CD4-positive, CD25-positive, alpha-beta regulatory T cell (primary cell): Measurements from ENCODE around the gene TIMM23. TPM values are rescaled to one million over a fixed set of nuclear protein-coding genes. Genes with fewer than 3 reads are reported as not detected.
A peak's percentile ranks its signal among the peaks of the same experiment; 100 is the strongest.

Experiments used
- ATAC-seq, 2 donors: fragments of 150-1000 bp; cut with Tn5 transposase; one replicate each; pipeline ENCODE4 v1.10.0; 2021; ENCODE audit warnings: low read depth in 2 of 2, moderate number of reproducible peaks in 2 of 2, moderate library complexity in 1 of 2
- DNase-seq, 3 donors: peaks; one replicate each; pipeline versions ENCODE4 v3.0.0 to v3.0.0-alpha.2; 2012 to 2022; ENCODE audit warnings: mixed read lengths in 1 of 3
- H3K27ac ChIP-seq: one replicate; pipeline ENCODE4 v1.7.0; 2013; ENCODE audit warnings: mild to moderate bottlenecking, low read length; ENCODE audit not compliant: insufficient read depth, poor library complexity, severe bottlenecking
- H3K27me3 ChIP-seq: one replicate; pipeline ENCODE4 v1.7.0; 2013; ENCODE audit warnings: low read length; ENCODE audit not compliant: control insufficient read depth, insufficient read depth
- H3K36me3 ChIP-seq: one replicate; pipeline ENCODE4 v1.7.0; 2013; ENCODE audit warnings: mild to moderate bottlenecking, low read length, moderate library complexity; ENCODE audit not compliant: control insufficient read depth, insufficient read depth
- H3K4me1 ChIP-seq: 2 replicates; pipeline ENCODE4 v1.7.0; 2013; ENCODE audit warnings: mild to moderate bottlenecking, low read length; ENCODE audit not compliant: insufficient read depth, control insufficient read depth, poor library complexity, severe bottlenecking
- H3K4me3 ChIP-seq: one replicate; pipeline ENCODE4 v1.7.0; 2013; ENCODE audit warnings: low read depth, mild to moderate bottlenecking, low read length, moderate library complexity
- H3K9me3 ChIP-seq, 2 experiments: 1 replicate in 1 of 2; 2 replicates in 1 of 2; pipeline ENCODE4 v1.7.0; 2013; ENCODE audit warnings: low read length in 2 of 2, mild to moderate bottlenecking in 1 of 2, moderate library complexity in 1 of 2; ENCODE audit not compliant: control insufficient read depth in 2 of 2
- H3K27ac Mint-ChIP-seq, 3 donors: one replicate each; pipeline ENCODE4 v1.8.0; 2020 to 2022; ENCODE audit warnings: mild to moderate bottlenecking in 3 of 3, mixed read lengths in 3 of 3, moderate library complexity in 2 of 3
- H3K27me3 Mint-ChIP-seq: one replicate; pipeline ENCODE4 v1.8.0; 2022; ENCODE audit warnings: mild to moderate bottlenecking, mixed read lengths
- H3K36me3 Mint-ChIP-seq: one replicate; pipeline ENCODE4 v1.8.0; 2020; ENCODE audit warnings: mixed read lengths
- H3K4me1 Mint-ChIP-seq, 4 donors: one replicate each; pipeline ENCODE4 v1.8.0; 2020 to 2022; ENCODE audit warnings: mixed read lengths in 4 of 4, mild to moderate bottlenecking in 1 of 4
- H3K4me3 Mint-ChIP-seq, 4 donors: one replicate each; pipeline ENCODE4 v1.8.0; 2020 to 2022; ENCODE audit warnings: mild to moderate bottlenecking in 4 of 4, mixed read lengths in 4 of 4, moderate library complexity in 3 of 4
- H3K9me3 Mint-ChIP-seq, 7 donors: one replicate each; pipeline ENCODE4 v1.8.0; 2020 to 2022; ENCODE audit warnings: mixed read lengths in 7 of 7, mild to moderate bottlenecking in 3 of 7, moderate library complexity in 2 of 7
- polyA plus RNA-seq, 4 donors: library from polyadenylated mRNA; unstranded; fragments of 300-500 nt; fragmentation: Illumina TruSeq; gene quantifications; one replicate each; pipeline ENCODE4 v1.2.3, GENCODE V29; 2021
- total RNA-seq: library from RNA; stranded (reverse); gene quantifications from one replicate; pipeline ENCODE4 v1.2.3, GENCODE V29; 2022

Gene TIMM23
- total and polyA plus RNA-seq, 5 donors from 2014 or later = 32.1 to 90.1 (median 74.4) TPM

DNA sequence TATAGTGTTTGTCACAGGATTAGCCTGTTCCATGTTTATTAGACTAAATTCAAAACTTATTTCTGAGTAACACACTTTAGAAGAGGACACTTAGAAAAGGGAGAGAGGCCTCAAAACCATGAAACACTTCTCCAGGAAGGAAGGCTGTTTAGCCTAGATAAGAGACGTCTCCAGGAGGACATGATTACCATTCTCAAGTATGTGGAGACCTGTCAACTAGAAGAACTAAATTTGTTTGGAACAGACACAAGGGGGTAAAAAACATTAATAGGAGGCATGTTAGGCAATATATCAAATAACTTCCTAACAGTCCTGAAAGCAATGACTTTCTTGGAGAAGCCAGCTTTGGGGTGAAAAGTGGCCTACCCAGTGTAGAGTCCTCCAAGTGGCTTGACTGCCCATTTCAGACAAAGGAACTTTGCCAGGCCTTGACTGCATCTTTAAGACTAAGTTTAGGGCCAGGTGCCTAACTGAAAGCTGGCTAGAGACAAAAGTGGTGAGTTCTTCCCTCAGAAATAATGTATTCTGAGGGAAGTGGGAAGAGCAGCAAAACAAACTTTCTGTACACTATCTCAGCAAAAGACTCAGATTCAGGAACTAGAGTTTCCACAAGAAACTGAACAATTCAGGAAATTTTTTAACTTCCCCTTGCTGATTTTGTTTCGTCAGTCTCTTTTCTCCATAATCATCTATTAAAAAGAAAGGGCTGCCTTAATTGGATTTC, 46.3 kb downstream of the TIMM23 start:
- H3K27me3 ChIP-seq = no peaks in the 10 kb centered on the region
- H3K36me3 ChIP-seq = peaks cover 34% of the 10 kb centered on the region
- no peaks in the 10 kb centered on the region for H3K9me3 Mint-ChIP-seq
- H3K9me3 ChIP-seq = no peaks in the 10 kb centered on the region
- no peak overlapping the region for H3K27ac ChIP-seq
- ATAC-seq (no peak), DNase-seq (no peak)
- H3K4me3 Mint-ChIP-seq = peak overlapping the region in 3 of 4 donors; percentile 20 to 51 (median 43)
- peaks cover 30 to 71% (median 53%) of the 10 kb centered on the region in 4 donors for H3K4me1 Mint-ChIP-seq
- no peak overlapping the region for H3K4me3 ChIP-seq
- peaks cover 5% of the 10 kb centered on the region for H3K27me3 Mint-ChIP-seq
- H3K36me3 Mint-ChIP-seq = peaks cover 17% of the 10 kb centered on the region
- H3K27ac Mint-ChIP-seq = peak overlapping the region; percentile 50 to 79 (median 75)
- H3K4me1 ChIP-seq = peaks cover 41% of the 10 kb centered on the region

- peaks cover 29% of the 10 kb centered on the region for H3K36me3 ChIP-seq
- no peak overlapping the region for H3K27ac ChIP-seq
- Mint-ChIP-seq H3K9me3 (no peaks in the 10 kb centered on the region), H3K36me3 (peaks cover 16% of the 10 kb centered on the region), H3K4me1 (peaks cover 36 to 77% (median 57%) of the 10 kb centered on the region in 4 donors), H3K27ac (peak overlapping the region in 1 of 3 donors; percentile 75), H3K4me3 (peak overlapping the region in 2 of 4 donors; percentile 20 to 26), H3K27me3 (peaks cover 5% of the 10 kb centered on the region)
- H3K4me1 ChIP-seq = peaks cover 46% of the 10 kb centered on the region
- no peak for DNase-seq
- H3K4me3 ChIP-seq = no peak overlapping the region
- ATAC-seq = no peak
- H3K27me3 ChIP-seq = no peaks in the 10 kb centered on the region
- H3K9me3 ChIP-seq = no peaks in the 10 kb centered on the region
Observed at GRCh38 chr10:46019177-46019528, 46.9 kb downstream of the TIMM23 start.

DNA sequence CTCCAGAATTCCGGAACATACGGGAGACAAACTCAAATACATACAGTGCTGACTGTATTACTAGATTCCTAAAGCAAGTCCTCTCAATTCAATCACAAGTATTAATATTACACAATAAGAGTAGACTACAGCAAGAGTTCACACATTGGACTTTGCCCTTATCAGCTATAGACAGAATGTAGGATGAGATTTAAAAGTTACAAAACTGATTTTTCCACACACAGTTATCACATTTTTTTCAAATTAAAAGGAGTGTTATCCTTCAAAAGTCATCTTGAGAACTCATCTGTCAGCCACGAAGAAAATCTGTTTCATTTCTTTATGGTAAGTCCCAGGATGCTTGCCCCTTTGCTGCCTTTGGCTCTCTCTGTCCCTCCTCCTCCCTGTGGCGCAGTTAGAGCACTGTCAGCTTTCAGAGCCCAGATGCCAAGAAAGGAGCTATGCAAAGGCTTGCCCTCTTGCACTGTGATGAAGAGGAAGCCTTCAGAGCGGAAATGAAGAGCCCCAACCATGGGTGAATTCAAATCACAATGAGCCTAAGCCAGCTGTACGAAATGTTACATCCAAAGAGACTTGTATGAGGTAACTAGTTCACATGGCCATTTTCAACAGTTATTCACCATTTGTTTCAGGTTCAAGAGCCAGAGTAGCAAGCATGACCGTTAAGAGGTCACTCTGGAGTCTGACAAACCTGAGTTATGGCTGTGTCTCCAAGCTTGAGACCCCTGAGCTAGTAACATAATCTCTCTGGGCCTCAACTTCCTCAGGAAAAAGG, 47.5 kb downstream of the TIMM23 start:
- H3K27ac Mint-ChIP-seq = peak overlapping the region in 2 of 3 donors; percentile 51 to 75
- Histone ChIP-seq H3K27me3 (no peaks in the 10 kb centered on the region), H3K9me3 (no peaks in the 10 kb centered on the region), H3K4me3 (no peak overlapping the region), H3K4me1 (peaks cover 52% of the 10 kb centered on the region), H3K36me3 (peaks cover 23% of the 10 kb centered on the region), H3K27ac (no peak overlapping the region)
- DNase-seq (peak in 1 of 3 donors; percentile 29), ATAC-seq (no peak)
- peaks cover 42 to 80% (median 63%) of the 10 kb centered on the region in 4 donors for H3K4me1 Mint-ChIP-seq
- H3K9me3 Mint-ChIP-seq = no peaks in the 10 kb centered on the region
- H3K36me3 Mint-ChIP-seq = peaks cover 10% of the 10 kb centered on the region
- peak overlapping the region; percentile 20 to 73 (median 24) for H3K4me3 Mint-ChIP-seq
- H3K27me3 Mint-ChIP-seq = peaks cover 5% of the 10 kb centered on the region

DNA sequence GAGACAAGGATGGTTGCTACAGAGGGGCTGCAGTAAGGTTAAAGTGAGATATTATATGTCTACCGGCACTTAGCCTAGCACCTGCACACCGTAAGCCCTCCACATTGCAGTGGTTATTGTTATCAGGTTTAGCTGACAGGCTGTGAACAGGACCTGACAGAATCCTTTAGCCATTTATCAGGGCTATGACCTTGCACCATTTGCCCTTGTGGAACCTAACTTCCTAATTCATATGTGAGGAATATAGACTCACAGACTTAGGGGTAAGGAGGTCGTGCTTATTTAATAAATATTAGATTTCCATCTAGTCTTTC, 48.0 kb downstream of the TIMM23 start:
- peaks cover 18% of the 10 kb centered on the region for H3K36me3 ChIP-seq
- peaks cover 5% of the 10 kb centered on the region for H3K27me3 Mint-ChIP-seq
- no peaks in the 10 kb centered on the region for H3K9me3 Mint-ChIP-seq
- ATAC-seq (no peak), DNase-seq (no peak)
- no peaks in the 10 kb centered on the region for H3K9me3 ChIP-seq
- peak overlapping the region in 1 of 3 donors; percentile 9 for H3K27ac Mint-ChIP-seq
- peaks cover 44 to 83% (median 66%) of the 10 kb centered on the region in 4 donors for H3K4me1 Mint-ChIP-seq
- no peak overlapping the region for H3K4me3 ChIP-seq
- H3K4me1 ChIP-seq = peaks cover 58% of the 10 kb centered on the region
- H3K27ac ChIP-seq = no peak overlapping the region
- no peaks in the 10 kb centered on the region for H3K27me3 ChIP-seq
- peaks cover 8% of the 10 kb centered on the region for H3K36me3 Mint-ChIP-seq
- H3K4me3 Mint-ChIP-seq = peak overlapping the region in 2 of 4 donors; percentile 26 to 34

- H3K9me3 Mint-ChIP-seq = no peaks in the 10 kb centered on the region
- H3K27me3 Mint-ChIP-seq = no peaks in the 10 kb centered on the region
- no peaks in the 10 kb centered on the region for H3K9me3 ChIP-seq
- peaks cover 4% of the 10 kb centered on the region for H3K36me3 Mint-ChIP-seq
- peaks cover 46 to 97% (median 76%) of the 10 kb centered on the region in 4 donors for H3K4me1 Mint-ChIP-seq
- H3K36me3 ChIP-seq = peaks cover 2% of the 10 kb centered on the region
- peak; percentile 91 to 93 for ATAC-seq
- peaks cover 79% of the 10 kb centered on the region for H3K4me1 ChIP-seq
- peak overlapping the region; percentile 83 to 97 (median 87) for H3K4me3 Mint-ChIP-seq
- no peaks in the 10 kb centered on the region for H3K27me3 ChIP-seq
- H3K4me3 ChIP-seq = peak overlapping the region; percentile 79
- H3K27ac Mint-ChIP-seq = peak overlapping the region; percentile 85 to 88 (median 87)
- H3K27ac ChIP-seq = peak overlapping the region; percentile 52
- DNase-seq = peak; percentile 69 to 81 (median 79)
Observed at GRCh38 chr10:46022978-46023702, 50.9 kb downstream of the TIMM23 start.

GRCh38 chr10:46024948-46025347, 52.7 kb downstream of the TIMM23 start:
- Histone ChIP-seq H3K4me3 (no peak overlapping the region), H3K27ac (no peak overlapping the region), H3K9me3 (no peaks in the 10 kb centered on the region), H3K4me1 (peaks cover 81% of the 10 kb centered on the region), H3K36me3 (no peaks in the 10 kb centered on the region), H3K27me3 (no peaks in the 10 kb centered on the region)
- H3K36me3 Mint-ChIP-seq = peaks cover 4% of the 10 kb centered on the region
- ATAC-seq = no peak
- H3K27me3 Mint-ChIP-seq = no peaks in the 10 kb centered on the region
- peak overlapping the region; percentile 62 to 88 (median 87) for H3K27ac Mint-ChIP-seq
- no peaks in the 10 kb centered on the region for H3K9me3 Mint-ChIP-seq
- H3K4me3 Mint-ChIP-seq = peak overlapping the region in 3 of 4 donors; percentile 11 to 89 (median 83)
- H3K4me1 Mint-ChIP-seq = peaks cover 43 to 96% (median 76%) of the 10 kb centered on the region in 4 donors
- DNase-seq = no peak

DNA sequence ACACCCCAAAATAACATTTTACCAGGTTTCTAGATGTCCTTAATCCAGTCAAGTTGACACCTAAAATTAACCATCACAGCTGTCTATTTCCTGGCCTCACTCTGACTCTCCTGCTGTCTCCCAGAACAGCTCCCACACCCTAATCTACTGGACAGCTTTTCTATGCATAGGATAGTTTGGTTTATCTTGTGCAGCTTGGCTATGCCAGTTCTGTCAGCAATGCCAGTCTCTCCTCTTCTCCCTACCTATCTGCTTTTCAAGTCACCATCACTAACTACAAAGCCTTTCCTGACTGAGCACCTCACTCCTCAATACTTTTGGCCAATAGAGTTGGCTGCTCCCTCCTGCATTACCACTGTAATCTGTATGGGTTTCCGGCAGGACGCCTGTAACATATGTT, 53.1 kb downstream of the TIMM23 start:
- Mint-ChIP-seq H3K36me3 (peaks cover 4% of the 10 kb centered on the region), H3K9me3 (no peaks in the 10 kb centered on the region), H3K4me1 (peaks cover 42 to 93% (median 72%) of the 10 kb centered on the region in 4 donors), H3K4me3 (peak overlapping the region in 3 of 4 donors; percentile 11 to 69 (median 55)), H3K27ac (peak overlapping the region; percentile 31 to 87 (median 62)), H3K27me3 (no peaks in the 10 kb centered on the region)
- Histone ChIP-seq H3K27me3 (no peaks in the 10 kb centered on the region), H3K9me3 (no peaks in the 10 kb centered on the region), H3K4me3 (peak overlapping the region; percentile 2), H3K4me1 (peaks cover 77% of the 10 kb centered on the region), H3K36me3 (no peaks in the 10 kb centered on the region), H3K27ac (no peak overlapping the region)
- DNase-seq = no peak
- no peak for ATAC-seq
